ENCODE data around the gene ADRA2B.

ADRA2B gene

GRCh38 chr2:96103761-96104486 is 12.4 kb downstream of the ADRA2B start:
- H3K27ac ChIP-seq = no peak overlapping the region
- H3K4me3 ChIP-seq (ENCODE audit: low read depth, low read length) = no peak overlapping the region
- no peaks in the 10 kb centered on the region for H3K79me2 ChIP-seq
- H3K4me2 ChIP-seq (ENCODE audit: low read length) = no peak overlapping the region
- H3K4me1 ChIP-seq = no peaks in the 10 kb centered on the region
- no peak for TF ChIP-seq CTCF (IDR thresholded peaks at IDR 0.05)
- H3K9ac ChIP-seq = no peak overlapping the region
- no peaks in the 10 kb centered on the region for H3K27me3 ChIP-seq (ENCODE audit: control insufficient read depth, insufficient read depth, low read length)
- no peaks in the 10 kb centered on the region for H3K9me3 ChIP-seq (ENCODE audit: control insufficient read depth, low read length)
- H2AFZ ChIP-seq = no peak overlapping the region
- no peaks in the 10 kb centered on the region for H3K36me3 ChIP-seq (ENCODE audit: control insufficient read depth, insufficient read depth, low read length)

- H3K4me1 ChIP-seq = no peaks in the 10 kb centered on the region
Observed at GRCh38 chr2:96103187-96103601, 13.2 kb downstream of the ADRA2B start.

GRCh38 chr2:96102596-96103186 is 13.7 kb downstream of the ADRA2B start:
- Histone ChIP-seq H3K4me3 (ENCODE audit: low read depth, low read length) (no peak overlapping the region), H2AFZ (no peak overlapping the region), H3K36me3 (ENCODE audit: control insufficient read depth, insufficient read depth, low read length) (no peaks in the 10 kb centered on the region), H3K4me2 (ENCODE audit: low read length) (no peak overlapping the region), H3K27me3 (ENCODE audit: control insufficient read depth, insufficient read depth, low read length) (no peaks in the 10 kb centered on the region), H3K9me3 (ENCODE audit: control insufficient read depth, low read length) (no peaks in the 10 kb centered on the region), H3K27ac (no peak overlapping the region), H3K4me1 (no peaks in the 10 kb centered on the region), H3K9ac (no peak overlapping the region), H3K79me2 (no peaks in the 10 kb centered on the region)
- no peak for TF ChIP-seq CTCF (IDR thresholded peaks at IDR 0.05)

More at GRCh38 chr2:96103187-96103601, 13.2 kb downstream of the ADRA2B start:
- Histone ChIP-seq H2AFZ (no peak overlapping the region), H3K27ac (no peak overlapping the region), H3K9ac (no peak overlapping the region), H3K36me3 (ENCODE audit: control insufficient read depth, insufficient read depth, low read length) (no peaks in the 10 kb centered on the region), H3K27me3 (ENCODE audit: control insufficient read depth, insufficient read depth, low read length) (no peaks in the 10 kb centered on the region), H3K4me3 (ENCODE audit: low read depth, low read length) (no peak overlapping the region), H3K79me2 (no peaks in the 10 kb centered on the region), H3K4me2 (ENCODE audit: low read length) (no peak overlapping the region), H3K9me3 (ENCODE audit: control insufficient read depth, low read length) (no peaks in the 10 kb centered on the region)
- no peak for TF ChIP-seq CTCF (IDR thresholded peaks at IDR 0.05)

- TF ChIP-seq CTCF (IDR thresholded peaks at IDR 0.05) = no peak
- no peaks in the 10 kb centered on the region for H3K36me3 ChIP-seq (ENCODE audit: control insufficient read depth, insufficient read depth, low read length)
- no peak overlapping the region for H2AFZ ChIP-seq
- H3K79me2 ChIP-seq = no peaks in the 10 kb centered on the region
- no peaks in the 10 kb centered on the region for H3K4me1 ChIP-seq
- no peak overlapping the region for H3K9ac ChIP-seq
- H3K27ac ChIP-seq = no peak overlapping the region
- H3K4me2 ChIP-seq (ENCODE audit: low read length) = no peak overlapping the region
- no peaks in the 10 kb centered on the region for H3K9me3 ChIP-seq (ENCODE audit: control insufficient read depth, low read length)
- H3K4me3 ChIP-seq (ENCODE audit: low read depth, low read length) = no peak overlapping the region
- H3K27me3 ChIP-seq (ENCODE audit: control insufficient read depth, insufficient read depth, low read length) = no peaks in the 10 kb centered on the region
Observed at GRCh38 chr2:96100893-96101304, 15.5 kb downstream of the ADRA2B start.
